Astrocyte of the spinal cord (primary cell): ENCODE measurements around the gene GOLT1A.

Experiments used
- DNase-seq: peaks from one replicate; pipeline ENCODE4 v3.0.0; 2011; ENCODE audit warnings: low read depth, low spot score
- H3K4me3 ChIP-seq: 2 replicates; pipeline ENCODE4 v1.5.1; 2011; ENCODE audit warnings: low read depth, mild to moderate bottlenecking, low read length, moderate library complexity
- CTCF ChIP-seq: IDR thresholded peaks from 2 replicates; pipeline ENCODE4 v1.5.1; 2012; ENCODE audit warnings: low read depth, mild to moderate bottlenecking, low read length, inconsistent platforms
- in situ Hi-C: cut with HindIII; loops from 2 replicates; pipeline ENCODE4 v1.10.0; 2017; ENCODE audit warnings: low sequenced_read_pairs

Gene GOLT1A

GRCh38 chr1:204249736-204250427, 36.1 kb upstream of the GOLT1A start:
- no peak for DNase-seq
- in situ Hi-C loops = no loop called here
- H3K4me3 ChIP-seq = no peak overlapping the region
- TF ChIP-seq CTCF = no peak

GRCh38 chr1:204248954-204249353, 35.2 kb upstream of the GOLT1A start:
- no peak for TF ChIP-seq CTCF
- in situ Hi-C loops = no loop called here
- H3K4me3 ChIP-seq = no peak overlapping the region
- no peak for DNase-seq

GRCh38 chr1:204246876-204247275, 33.1 kb upstream of the GOLT1A start:
- no peak for TF ChIP-seq CTCF
- in situ Hi-C loops = no loop called here
- H3K4me3 ChIP-seq = no peak overlapping the region
- no peak for DNase-seq

GRCh38 chr1:204242920-204243319, 29.1 kb upstream of the GOLT1A start:
- in situ Hi-C loops = no loop called here
- no peak for DNase-seq
- H3K4me3 ChIP-seq = no peak overlapping the region
- TF ChIP-seq CTCF = no peak

- no peak overlapping the region for H3K4me3 ChIP-seq
- in situ Hi-C loops = no loop called here
- no peak for DNase-seq
- TF ChIP-seq CTCF = no peak
These were observed 28.1 kb upstream of the GOLT1A start for GRCh38 chr1:204241914-204242313.

GRCh38 chr1:204241050-204241449, 27.3 kb upstream of the GOLT1A start:
- in situ Hi-C loops = no loop called here
- H3K4me3 ChIP-seq = no peak overlapping the region
- no peak for TF ChIP-seq CTCF
- no peak for DNase-seq
